ENCODE data around the gene RBM17. TPM values are rescaled to one million over a fixed set of nuclear protein-coding genes. Genes with fewer than 3 reads are reported as not detected.

The RBM17 gene
- total RNA-seq, 1 experiment from 2014 or later, result 124 TPM

DNA sequence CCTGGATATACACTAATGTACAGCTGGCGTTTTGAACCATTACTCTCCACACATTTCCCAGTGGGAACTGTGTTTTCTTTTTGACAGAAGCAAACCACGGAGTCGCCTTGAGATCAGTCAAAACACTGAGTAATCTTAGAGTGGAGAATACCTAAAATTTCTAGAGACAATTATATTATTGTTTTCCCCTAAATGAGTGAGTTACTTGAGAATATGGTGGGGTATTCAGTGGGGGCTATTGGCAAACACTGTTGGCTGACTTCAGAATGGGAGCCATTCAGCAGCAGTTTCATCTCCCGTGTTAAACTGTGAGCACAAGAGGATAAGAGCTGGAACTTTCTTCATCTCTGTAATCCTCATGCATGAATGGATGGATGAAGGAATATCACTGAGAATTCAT is 32.9 kb upstream of the RBM17 start:
- no peaks in the 10 kb centered on the region for H3K36me3 Mint-ChIP-seq (ENCODE audit: insufficient read depth in 1 of 3, low read depth in 3 of 3)
- Histone ChIP-seq H3K79me1 (ENCODE audit: insufficient read depth, low read depth, low read length, poor library complexity, severe bottlenecking) (no peaks in the 10 kb centered on the region), H2BK20ac (ENCODE audit: low read depth, low read length, poor library complexity, severe bottlenecking) (no peak overlapping the region), H3K23ac (ENCODE audit: insufficient read length, low read depth, low read length) (no peak overlapping the region), H3K56ac (ENCODE audit: insufficient read length, low read depth, low read length) (no peak overlapping the region), H3K18ac (ENCODE audit: insufficient read length, low read depth, low read length) (no peak overlapping the region), H4K20me1 (ENCODE audit: control insufficient read depth, insufficient read depth, insufficient read length) (no peaks in the 10 kb centered on the region), H4K8ac (replicated peaks; ENCODE audit: insufficient read length, low read depth, low read length) (no peak overlapping the region), H4K5ac (ENCODE audit: insufficient read length, low read depth, low read length) (no peak overlapping the region), H3K4ac (ENCODE audit: low read depth, low read length) (no peak overlapping the region), H3K4me2 (ENCODE audit: insufficient read depth, insufficient read length, low read length) (no peak overlapping the region), H3T11ph (ENCODE audit: low read length) (no peak overlapping the region), H2BK15ac (ENCODE audit: low read depth, low read length) (no peak overlapping the region), H2AFZ (ENCODE audit: low read length) (no peak overlapping the region), H3K4me1 (ENCODE audit: insufficient read depth, low read length) (no peaks in the 10 kb centered on the region), H2BK12ac (ENCODE audit: insufficient read length, low read depth, low read length) (no peak overlapping the region), H2BK120ac (ENCODE audit: low read depth, low read length, poor library complexity, severe bottlenecking) (no peak overlapping the region), H3K14ac (ENCODE audit: insufficient read depth, low read length) (no peak overlapping the region), H3K27ac (ENCODE audit: insufficient read length, low read depth, low read length) (no peak overlapping the region), H3K23me2 (ENCODE audit: insufficient read length, low read depth, low read length, poor library complexity, severe bottlenecking) (no peaks in the 10 kb centered on the region), H2BK5ac (ENCODE audit: insufficient read length, low read length) (no peak overlapping the region), H3K27me3 (ENCODE audit: insufficient read depth, low read length) (no peaks in the 10 kb centered on the region), H3K9ac (ENCODE audit: extremely low read depth, insufficient read length, low read length) (no peak overlapping the region), H4K91ac (ENCODE audit: insufficient read length, low read depth, low read length) (no peak overlapping the region), H2AK5ac (ENCODE audit: insufficient read length, low read length) (no peak overlapping the region), H3K79me2 (ENCODE audit: insufficient read depth, low read length) (no peaks in the 10 kb centered on the region), H3K9me3 (ENCODE audit: control insufficient read depth, low read depth, low read length) (no peaks in the 10 kb centered on the region)
- WGBS (ENCODE audit: extremely low coverage, insufficient read length, low lambda C conversion rate), result no CpG with 5 or more reads among the region's 4 CpGs
- H3K4me1 Mint-ChIP-seq, result peaks cover 4 to 6% of the 10 kb centered on the region in 2 experiments
- TF ChIP-seq, protein P1, sequence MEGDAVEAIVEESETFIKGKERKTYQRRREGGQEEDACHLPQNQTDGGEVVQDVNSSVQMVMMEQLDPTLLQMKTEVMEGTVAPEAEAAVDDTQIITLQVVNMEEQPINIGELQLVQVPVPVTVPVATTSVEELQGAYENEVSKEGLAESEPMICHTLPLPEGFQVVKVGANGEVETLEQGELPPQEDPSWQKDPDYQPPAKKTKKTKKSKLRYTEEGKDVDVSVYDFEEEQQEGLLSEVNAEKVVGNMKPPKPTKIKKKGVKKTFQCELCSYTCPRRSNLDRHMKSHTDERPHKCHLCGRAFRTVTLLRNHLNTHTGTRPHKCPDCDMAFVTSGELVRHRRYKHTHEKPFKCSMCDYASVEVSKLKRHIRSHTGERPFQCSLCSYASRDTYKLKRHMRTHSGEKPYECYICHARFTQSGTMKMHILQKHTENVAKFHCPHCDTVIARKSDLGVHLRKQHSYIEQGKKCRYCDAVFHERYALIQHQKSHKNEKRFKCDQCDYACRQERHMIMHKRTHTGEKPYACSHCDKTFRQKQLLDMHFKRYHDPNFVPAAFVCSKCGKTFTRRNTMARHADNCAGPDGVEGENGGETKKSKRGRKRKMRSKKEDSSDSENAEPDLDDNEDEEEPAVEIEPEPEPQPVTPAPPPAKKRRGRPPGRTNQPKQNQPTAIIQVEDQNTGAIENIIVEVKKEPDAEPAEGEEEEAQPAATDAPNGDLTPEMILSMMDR (conservative IDR thresholded peaks at IDR 0.05), result no peak
- no peak for DNase-seq
- no peak overlapping the region for H3K4me3 Mint-ChIP-seq
- no peaks in the 10 kb centered on the region for H3K9me3 Mint-ChIP-seq
- H3K27ac Mint-ChIP-seq, result no peak overlapping the region
- peaks cover 10% of the 10 kb centered on the region for H3K27me3 Mint-ChIP-seq (ENCODE audit: low read depth)
